HG03103 (cell line): ENCODE results near the gene NOL4L.

Source experiments
- ATAC-seq: cut with Tn5 transposase; IDR thresholded peaks from one replicate; pipeline ENCODE4 v1.9.1; 2021; ENCODE audit warnings: low read depth; ENCODE audit not compliant: unreplicated experiment

NOL4L gene

DNA sequence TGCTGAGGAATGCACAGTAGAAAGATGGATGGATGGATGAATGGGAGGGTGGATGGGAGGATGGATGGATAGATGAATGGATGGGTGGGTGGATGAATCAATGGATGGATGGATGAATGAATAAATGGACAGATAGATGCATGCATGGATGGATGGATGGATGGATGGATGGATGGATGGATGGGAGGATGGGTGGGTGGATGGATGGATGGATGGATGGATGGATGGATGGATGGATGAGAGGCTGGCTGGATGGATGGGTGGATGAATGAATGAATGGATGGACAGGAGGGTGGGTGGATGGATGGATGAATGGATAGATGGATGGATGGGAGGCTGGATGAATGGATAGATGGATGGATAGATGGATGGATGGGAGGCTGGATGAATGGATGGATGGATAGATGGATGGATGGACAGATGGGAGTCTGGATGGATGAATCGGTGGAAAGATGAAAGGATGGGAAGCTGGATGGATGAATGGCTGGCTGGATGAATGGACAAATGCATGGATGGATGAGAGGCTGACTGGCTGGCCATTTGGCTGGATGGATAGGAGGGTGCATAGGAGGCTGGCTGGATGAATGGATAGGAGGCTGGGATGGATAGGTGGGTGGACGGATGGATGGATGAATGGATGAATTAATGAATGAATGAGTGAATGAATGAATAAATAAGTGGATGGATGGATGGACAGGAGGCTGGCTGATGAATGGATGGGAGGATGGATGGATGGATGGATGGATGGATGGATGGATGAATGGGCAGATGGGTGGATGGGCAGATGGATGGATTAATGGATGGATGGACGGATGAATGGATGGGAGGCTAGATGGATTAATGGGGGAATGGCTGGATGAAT, 28.3 kb upstream of the NOL4L start:
- no peak for ATAC-seq

- ATAC-seq = no peak
Observed at GRCh38 chr20:32612351-32613191, 27.4 kb upstream of the NOL4L start.

GRCh38 chr20:32611868-32612267, 26.7 kb upstream of the NOL4L start:
- no peak for ATAC-seq

GRCh38 chr20:32611286-32611685, 26.2 kb upstream of the NOL4L start:
- no peak for ATAC-seq

- no peak for ATAC-seq
Observed at GRCh38 chr20:32610472-32611218, 25.5 kb upstream of the NOL4L start.

DNA sequence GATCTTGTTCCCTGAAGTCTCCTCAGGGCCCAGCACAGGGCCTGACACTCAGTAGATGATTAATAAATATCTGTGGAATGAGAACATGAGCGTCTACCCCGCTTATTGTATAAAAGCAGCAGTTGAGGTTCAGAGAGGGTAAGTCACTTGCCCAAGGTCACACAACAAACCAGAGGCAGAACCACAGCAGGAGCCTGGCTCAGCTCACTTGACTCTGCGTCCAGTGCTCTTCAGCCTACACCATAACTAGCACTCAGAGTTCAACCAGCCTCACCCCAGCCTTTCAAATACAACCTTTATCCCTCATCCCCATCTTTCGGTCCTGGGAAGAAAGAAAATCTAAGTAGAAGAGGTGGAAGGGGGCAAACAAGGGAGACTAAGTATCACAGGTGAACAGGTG, 24.9 kb upstream of the NOL4L start:
- ATAC-seq = no peak

DNA sequence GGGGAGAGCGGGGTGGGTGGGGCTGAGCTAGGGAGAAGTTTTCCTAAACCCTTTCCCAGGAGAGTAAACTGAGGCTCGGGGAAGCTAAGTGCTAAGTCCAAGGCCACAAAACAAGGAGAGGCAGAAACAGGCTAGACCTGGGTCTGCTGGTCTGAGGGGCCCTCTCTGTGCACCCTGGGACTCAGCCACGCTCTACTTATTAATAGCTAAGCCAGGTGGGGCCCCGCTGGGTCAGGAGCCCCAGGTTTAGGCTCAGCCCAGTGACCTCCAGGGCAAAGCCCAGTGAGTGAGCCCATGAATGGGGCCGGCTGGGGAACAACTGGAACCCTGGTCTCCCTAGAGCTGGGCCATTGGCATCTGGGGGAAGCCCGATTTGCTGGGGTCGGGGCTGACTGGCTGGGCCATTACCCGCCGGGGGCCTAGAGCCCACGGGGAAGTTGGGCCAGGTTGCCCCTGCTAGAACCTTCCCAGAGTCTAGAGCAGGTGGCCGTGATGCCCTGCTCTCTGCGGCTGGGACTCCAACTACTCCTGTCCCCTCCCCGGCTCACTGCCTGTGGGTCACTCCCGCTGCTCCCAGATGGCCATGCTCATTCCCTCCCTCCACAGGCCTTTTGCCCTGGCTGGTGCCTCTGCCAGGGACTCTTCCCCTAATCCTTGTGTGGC, 24.1 kb upstream of the NOL4L start:
- no peak for ATAC-seq

DNA sequence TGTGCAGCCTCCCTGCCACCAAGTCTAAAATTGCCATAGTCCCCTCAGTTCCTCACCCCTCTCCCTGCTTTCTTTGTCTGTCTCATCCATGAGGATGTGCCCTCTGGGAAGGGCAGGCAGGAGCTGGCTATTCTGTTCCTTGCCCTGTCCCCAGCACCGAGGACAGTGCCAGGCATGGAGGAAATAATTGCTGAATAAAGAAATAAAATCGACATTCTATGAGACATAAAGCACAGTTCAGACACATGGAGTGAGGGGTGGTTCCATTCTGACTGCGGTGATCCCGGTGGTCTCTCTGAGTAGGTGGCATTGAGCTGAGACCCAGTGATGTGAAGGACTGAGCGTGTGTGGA, 23.5 kb upstream of the NOL4L start:
- ATAC-seq = no peak

GRCh38 chr20:32607727-32608663, 22.9 kb upstream of the NOL4L start:
- ATAC-seq = no peak

DNA sequence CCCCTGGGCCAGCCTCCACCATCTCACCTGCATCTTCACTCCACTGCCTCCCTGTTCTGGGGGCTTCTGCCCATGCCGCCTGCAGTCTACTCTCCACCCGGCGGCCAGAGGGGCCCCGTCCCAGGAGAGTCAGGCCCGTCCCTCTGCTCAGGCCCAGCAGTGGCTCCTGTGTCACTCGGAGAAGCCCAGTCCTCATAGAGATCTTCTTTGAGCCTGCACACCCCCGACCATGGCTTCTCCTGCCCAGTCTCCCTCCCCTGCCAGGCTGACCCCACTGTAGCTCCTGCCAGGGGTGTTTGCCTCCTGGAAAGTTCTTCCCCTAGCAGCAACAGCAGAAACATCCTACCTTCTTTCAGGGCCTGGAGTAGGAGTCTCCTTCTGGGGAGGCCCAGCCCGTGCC, 22.2 kb upstream of the NOL4L start:
- no peak for ATAC-seq

DNA sequence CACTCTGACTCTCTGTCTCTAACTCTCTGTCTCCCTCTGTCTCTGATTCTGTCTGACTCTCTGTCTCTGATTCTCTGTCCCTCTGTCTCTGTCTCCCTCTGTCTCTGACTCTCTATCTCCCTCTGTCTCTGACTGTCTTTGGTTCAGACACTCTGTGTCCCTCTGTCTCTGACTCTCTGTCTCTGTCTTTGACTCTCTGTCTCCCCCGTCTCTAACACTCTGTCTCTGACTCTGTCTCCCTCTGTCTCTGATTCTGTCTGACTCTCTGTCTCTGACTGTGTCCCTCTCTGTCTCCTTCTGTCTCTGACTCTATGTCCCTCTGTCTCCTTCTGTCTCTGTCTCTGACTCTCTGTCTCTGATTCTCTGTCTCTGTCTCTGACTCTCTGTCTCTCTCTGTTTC, 21.7 kb upstream of the NOL4L start:
- no peak for ATAC-seq

GRCh38 chr20:32606107-32606506, 21.0 kb upstream of the NOL4L start:
- ATAC-seq = no peak

- no peak for ATAC-seq
Observed at GRCh38 chr20:32605167-32605656, 20.1 kb upstream of the NOL4L start.

- no peak for ATAC-seq
Observed at GRCh38 chr20:32603046-32603726, 18.1 kb upstream of the NOL4L start.

DNA sequence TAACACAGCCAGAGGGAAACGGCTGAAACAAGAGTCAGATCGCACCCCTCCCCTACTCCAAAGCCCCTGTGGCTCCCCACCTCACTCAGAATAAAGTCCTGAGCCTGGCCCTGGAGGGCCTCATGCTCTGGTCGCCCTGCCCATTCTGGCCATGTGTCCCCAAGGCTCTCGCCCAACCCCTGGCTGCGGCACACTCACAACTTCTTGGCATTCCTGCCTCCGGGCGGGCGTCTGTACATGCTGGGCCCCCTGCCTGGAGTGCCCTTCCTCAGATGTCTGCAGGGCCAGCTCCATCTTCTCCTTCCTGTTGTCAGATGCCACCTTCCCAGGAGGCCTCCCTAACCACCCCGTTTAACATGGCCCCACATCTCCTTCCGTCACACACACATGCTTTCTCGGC, 17.1 kb upstream of the NOL4L start:
- no peak for ATAC-seq

- no peak for ATAC-seq
Observed at GRCh38 chr20:32600681-32601237, 15.6 kb upstream of the NOL4L start.

- ATAC-seq = no peak
Observed at GRCh38 chr20:32599783-32600340, 14.7 kb upstream of the NOL4L start.

GRCh38 chr20:32598606-32599005, 13.5 kb upstream of the NOL4L start:
- no peak for ATAC-seq
